Neutrophil (primary cell): ENCODE results near the gene SLC14A1.

ENCODE experiments used
- H3K27ac ChIP-seq: fragments of 200-600 bp; sonication (generic); 2 replicates; pipeline ENCODE4 v1.5.1; 2016; ENCODE audit warnings: mild to moderate bottlenecking, moderate library complexity
- H3K27me3 ChIP-seq: fragments of 200-600 bp; sonication (generic); 2 replicates; pipeline ENCODE4 v1.6.0; 2016; ENCODE audit warnings: mild to moderate bottlenecking
- H3K36me3 ChIP-seq: fragments of 200-600 bp; sonication (generic); 2 replicates; pipeline ENCODE4 v1.5.1; 2017
- H3K4me1 ChIP-seq, 2 experiments: fragments of 200-600 bp in 1 of 2; sonication (generic) in 1 of 2; 1 replicate in 1 of 2; 2 replicates in 1 of 2; pipeline versions ENCODE4 v1.5.1 to v1.6.1; 2013 to 2016; ENCODE audit warnings: low read depth in 1 of 2, low read length in 1 of 2, mild to moderate bottlenecking in 1 of 2, moderate library complexity in 1 of 2; ENCODE audit not compliant: control insufficient read depth in 1 of 2, insufficient read depth in 1 of 2
- H3K4me3 ChIP-seq, 2 experiments: fragments of 200-600 bp in 1 of 2; sonication (generic) in 1 of 2; 1 replicate in 1 of 2; 2 replicates in 1 of 2; pipeline ENCODE4 v1.5.1; 2013 to 2016; ENCODE audit warnings: low read depth in 1 of 2, low read length in 1 of 2, mild to moderate bottlenecking in 1 of 2, moderate library complexity in 1 of 2
- H3K9me3 ChIP-seq: fragments of 200-600 bp; sonication (generic); 2 replicates; pipeline ENCODE4 v1.5.1; 2016
- CTCF ChIP-seq: fragments of 200-600 bp; sonication (generic); IDR thresholded peaks from 2 replicates; pipeline ENCODE4 v1.5.1; 2016; ENCODE audit warnings: antibody characterized with exemption

Gene SLC14A1

GRCh38 chr18:45708831-45709230 is 15.2 kb upstream of the SLC14A1 start:
- no peak overlapping the region for H3K27ac ChIP-seq

GRCh38 chr18:45712061-45712460 is 11.9 kb upstream of the SLC14A1 start:
- TF ChIP-seq CTCF = no peak
- Histone ChIP-seq H3K27me3 (no peaks in the 10 kb centered on the region), H3K4me3 (no peak overlapping the region), H3K27ac (no peak overlapping the region), H3K9me3 (peaks cover 10% of the 10 kb centered on the region), H3K36me3 (no peaks in the 10 kb centered on the region), H3K4me1 (no peaks in the 10 kb centered on the region)

More at GRCh38 chr18:45708831-45709230, 15.2 kb upstream of the SLC14A1 start:
- no peaks in the 10 kb centered on the region for H3K4me1 ChIP-seq
- H3K36me3 ChIP-seq = no peaks in the 10 kb centered on the region
- H3K9me3 ChIP-seq = peaks cover 10% of the 10 kb centered on the region
- H3K4me3 ChIP-seq = no peak overlapping the region
- no peak for TF ChIP-seq CTCF
- no peaks in the 10 kb centered on the region for H3K27me3 ChIP-seq

GRCh38 chr18:45713239-45713638 is 10.7 kb upstream of the SLC14A1 start:
- no peak for TF ChIP-seq CTCF
- H3K27me3 ChIP-seq = no peaks in the 10 kb centered on the region
- H3K9me3 ChIP-seq = peaks cover 10% of the 10 kb centered on the region
- H3K4me3 ChIP-seq = no peak overlapping the region
- no peaks in the 10 kb centered on the region for H3K36me3 ChIP-seq
- no peak overlapping the region for H3K27ac ChIP-seq
- H3K4me1 ChIP-seq = no peaks in the 10 kb centered on the region

- H3K27ac ChIP-seq = no peak overlapping the region
- H3K36me3 ChIP-seq = no peaks in the 10 kb centered on the region
- TF ChIP-seq CTCF = no peak
Measured at GRCh38 chr18:45715212-45715780, 8.7 kb upstream of the SLC14A1 start.

GRCh38 chr18:45719106-45719505 is 4.9 kb upstream of the SLC14A1 start:
- TF ChIP-seq CTCF = no peak
- H3K36me3 ChIP-seq = no peaks in the 10 kb centered on the region
- H3K4me1 ChIP-seq = no peaks in the 10 kb centered on the region
- no peaks in the 10 kb centered on the region for H3K9me3 ChIP-seq
- no peak overlapping the region for H3K4me3 ChIP-seq
- H3K27me3 ChIP-seq = no peaks in the 10 kb centered on the region
- H3K27ac ChIP-seq = no peak overlapping the region

More at GRCh38 chr18:45715212-45715780, 8.7 kb upstream of the SLC14A1 start:
- Histone ChIP-seq H3K27me3 (no peaks in the 10 kb centered on the region), H3K4me1 (no peaks in the 10 kb centered on the region), H3K4me3 (no peak overlapping the region), H3K9me3 (no peaks in the 10 kb centered on the region)
